HepG2 (cell line): ENCODE data around the gene TNFRSF6B. TPM values are rescaled to one million over a fixed set of nuclear protein-coding genes. Genes with fewer than 3 reads are reported as not detected.

Experiments
- KDM1A ChIP-seq: IDR thresholded peaks from 2 replicates; pipeline ENCODE4 v1.6.1; 2016; ENCODE audit warnings: missing compliant biosample characterization
- KDM2A ChIP-seq: sonication (generic); formaldehyde crosslinking; IDR thresholded peaks from 2 replicates; pipeline ENCODE4 v1.4.0; 2020; ENCODE audit warnings: low read depth, missing genetic modification reagents, borderline replicate concordance
- KLF16 ChIP-seq, 2 experiments: sonication (generic) in 1 of 2; formaldehyde crosslinking in 1 of 2; IDR thresholded peaks; 2 replicates each; pipeline versions ENCODE4 v1.6.1 to v1.8.0; 2016 to 2023; ENCODE audit warnings: missing genetic modification reagents in 2 of 2, missing compliant biosample characterization in 1 of 2
- SOX13 ChIP-seq, 3 experiments: fragments of 450-650 bp in 1 of 3; sonication (generic) in 1 of 3; formaldehyde crosslinking in 1 of 3; IDR thresholded peaks in 2 of 3; conservative IDR thresholded peaks in 1 of 3; 2 replicates each; pipeline versions ENCODE4 v1.5.0 to v1.6.1; 2016 to 2020; ENCODE audit warnings: antibody characterized with exemption in 1 of 3, mild to moderate bottlenecking in 1 of 3, missing compliant biosample characterization in 1 of 3, missing genetic modification reagents in 1 of 3, moderate library complexity in 1 of 3
- SP4 ChIP-seq: sonication (generic); formaldehyde crosslinking; IDR thresholded peaks from 2 replicates; pipeline ENCODE4 v1.8.1; 2023; ENCODE audit warnings: mild to moderate bottlenecking, missing genetic modification reagents
- ZBED4 ChIP-seq: sonication (generic); formaldehyde crosslinking; IDR thresholded peaks from 2 replicates; pipeline ENCODE4 v1.4.0; 2020; ENCODE audit warnings: missing genetic modification reagents, borderline replicate concordance
- ZBTB33 ChIP-seq: sonication (generic); formaldehyde crosslinking; IDR thresholded peaks from 2 replicates; pipeline ENCODE4 v1.4.0; 2020; ENCODE audit warnings: missing genetic modification reagents
- ZNF550 ChIP-seq: sonication (generic); formaldehyde crosslinking; IDR thresholded peaks from 2 replicates; pipeline ENCODE4 v1.4.0; 2020; ENCODE audit warnings: mild to moderate bottlenecking, missing genetic modification reagents, borderline replicate concordance
- ZNF788 ChIP-seq: sonication (generic); formaldehyde crosslinking; IDR thresholded peaks from 2 replicates; pipeline ENCODE4 v1.5.0; 2020; ENCODE audit warnings: mild to moderate bottlenecking, missing genetic modification reagents, borderline replicate concordance
- ZXDC ChIP-seq: sonication (generic); formaldehyde crosslinking; IDR thresholded peaks from 2 replicates; pipeline ENCODE4 v1.5.0; 2020; ENCODE audit warnings: mild to moderate bottlenecking, missing genetic modification reagents
- polyA plus RNA-seq, 8 experiments: library from polyadenylated mRNA; depleted of rRNA in 3 of 8; stranded (reverse) in 7 of 8; unstranded in 1 of 8; fragments of >200 nt; fragmentation: Illumina TruSeq in 4 of 8; extraction: Trizol in 4 of 8; gene quantifications; 2 replicates each; pipeline versions ENCODE4 v1.2.1 to v1.2.3, GENCODE V29; 2011 to 2016; ENCODE audit warnings: low read depth in 4 of 8, missing spikeins in 1 of 8, mixed read lengths in 1 of 8; ENCODE audit not compliant: insufficient read depth in 1 of 8
- total RNA-seq, 5 experiments: library from RNA; depleted of rRNA; stranded (reverse); fragments of >200 nt; fragmentation: Illumina TruSeq; extraction: Trizol; gene quantifications; 2 replicates each; pipeline ENCODE4 v1.2.3, GENCODE V29; 2016; ENCODE audit warnings: low read depth in 1 of 5

TNFRSF6B gene
- total and polyA plus RNA-seq, 2 of the 13 experiments (the other 11 are each of a cell fraction or from before 2014, with no cell fraction given): 0.24 TPM; not detected in 1

- TF ChIP-seq ZBED4: no peak
- 0 out of 2 replicates have a peak, but pooled peaks have one; percentile 13 for TF ChIP-seq SOX13 (IDR thresholded peaks at IDR 0.05)
- no peak for TF ChIP-seq SOX13 (CRISPR knock-in tag; conservative IDR thresholded peaks at IDR 0.05 in 1 of 2, IDR thresholded peaks at IDR 0.05 in 1 of 2)
- peak in 1 of 2 experiments; percentile 45; a peak in 1 of 4 replicates for TF ChIP-seq KLF16 (CRISPR knock-in tag; IDR thresholded peaks at IDR 0.05)
- TF ChIP-seq ZNF550 (CRISPR knock-in tag): no peak
- peak; percentile 48; the same call in 1 of the 2 replicates for TF ChIP-seq ZBTB33 (CRISPR knock-in tag)
- no peak for TF ChIP-seq KDM1A
- TF ChIP-seq SP4 (CRISPR knock-in tag): peak; percentile 39; the same call in 1 of the 2 replicates
- TF ChIP-seq ZNF788: peak; percentile 3; the same call in 1 of the 2 replicates
- TF ChIP-seq ZXDC (CRISPR knock-in tag): 0 out of 2 replicates have a peak, but pooled peaks have one; percentile 29
- TF ChIP-seq KDM2A (CRISPR knock-in tag): peak; percentile 10; the same call in 1 of the 2 replicates
Observed at GRCh38 chr20:63745424-63745805, 49.0 kb downstream of the TNFRSF6B start (continued).
